ENCODE results near the gene OTOP1.
"Not testable (repeated sequence)": the region's sequence is repeated elsewhere in the genome, so short reads cannot be mapped to it uniquely, and the experiment has no call there.

Gene OTOP1

DNA sequence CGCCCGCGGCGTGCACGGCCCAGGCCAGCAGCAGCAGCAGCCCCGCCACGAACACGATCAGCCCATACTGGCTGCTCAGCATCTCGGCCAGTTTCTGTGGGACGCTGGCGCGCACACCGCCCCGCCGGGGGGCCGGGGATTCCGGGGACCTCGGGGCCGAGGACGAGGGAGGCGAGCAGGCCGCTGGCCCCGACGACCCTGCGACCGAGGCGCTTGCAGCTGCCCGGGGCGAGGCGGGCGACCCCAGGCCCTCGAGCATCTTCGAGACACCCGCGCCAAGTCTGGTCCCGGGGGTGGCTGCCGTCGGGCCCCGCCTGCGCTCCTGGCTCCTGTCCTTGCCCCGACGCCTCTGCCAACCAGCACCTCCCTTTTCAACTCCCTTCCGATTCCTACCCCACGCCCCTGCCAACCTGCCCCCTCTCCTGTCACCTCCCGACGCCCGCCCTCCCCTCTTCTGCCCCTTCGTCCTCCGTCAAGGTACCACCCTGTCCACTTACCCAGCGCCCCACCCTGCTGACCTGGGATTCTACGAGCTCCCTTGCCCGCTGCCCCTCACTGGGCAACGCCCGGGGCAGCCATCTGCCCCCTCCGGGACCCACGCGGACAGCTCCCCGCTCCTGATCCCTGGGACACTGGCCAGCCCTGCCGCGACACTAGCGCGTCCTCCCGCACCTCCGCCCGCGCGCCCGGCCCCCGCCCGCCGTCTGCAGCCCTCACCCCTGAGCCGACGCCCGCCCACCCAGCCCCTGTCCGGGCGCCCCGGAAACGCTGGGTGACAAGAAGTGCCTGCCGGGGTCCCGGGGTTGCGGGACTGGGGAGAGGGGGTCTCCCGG, at the start of gene OTOP1:
OTOP1 (minus strand) TSS at position 324 of the 833 bp plus-strand sequence; CDS start at position 259, 65 bp downstream.
- no peak for DNase-seq (ENCODE audit: low read depth, low spot score)

GRCh38 chr4:4274226-4274625, 47.5 kb upstream of the OTOP1 start:
- DNase-seq (ENCODE audit: low read depth, low spot score): no peak

DNA sequence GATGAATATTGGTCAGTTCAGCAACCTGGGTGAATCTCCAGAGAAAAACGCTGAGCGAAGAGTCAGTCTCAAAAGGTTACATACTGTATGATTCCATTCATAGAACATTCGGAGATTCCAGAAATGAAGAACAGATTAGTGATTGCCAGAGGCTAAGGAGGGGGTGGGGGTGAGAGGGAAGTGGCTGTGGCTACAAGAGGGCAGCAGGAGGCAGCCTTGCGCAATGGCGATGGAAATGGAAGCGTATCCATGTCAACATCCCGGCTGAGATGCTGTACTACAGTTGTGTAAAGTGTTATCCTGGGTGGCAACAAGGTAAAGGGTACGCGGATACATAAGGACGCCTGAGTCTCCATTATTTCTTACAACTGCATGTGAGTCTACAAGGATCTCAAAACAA, 45.2 kb upstream of the OTOP1 start:
- no peak for DNase-seq (ENCODE audit: low read depth, low spot score)

- no peak for DNase-seq (ENCODE audit: low read depth, low spot score)
Observed at GRCh38 chr4:4270529-4270928, 43.8 kb upstream of the OTOP1 start.

DNA sequence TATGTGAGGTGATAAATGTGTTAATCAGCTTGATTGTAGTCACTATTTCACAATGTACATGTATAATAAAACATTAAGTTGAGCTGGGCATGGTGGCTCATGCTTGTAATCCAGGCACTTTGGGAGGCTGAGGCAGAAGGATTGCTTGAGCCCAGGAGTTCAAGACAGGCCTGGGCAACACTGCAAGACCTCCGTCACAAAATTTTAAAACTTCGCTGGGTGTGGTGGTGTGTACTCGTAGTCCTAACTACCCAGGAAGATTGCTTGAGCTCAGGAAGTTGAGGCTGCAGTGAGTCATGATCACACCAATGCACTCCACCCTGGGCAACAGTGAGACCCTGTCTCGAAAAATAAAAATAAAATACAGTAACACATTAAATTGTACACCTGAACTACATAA, 43.1 kb upstream of the OTOP1 start:
- DNase-seq (ENCODE audit: low read depth, low spot score): no peak

DNA sequence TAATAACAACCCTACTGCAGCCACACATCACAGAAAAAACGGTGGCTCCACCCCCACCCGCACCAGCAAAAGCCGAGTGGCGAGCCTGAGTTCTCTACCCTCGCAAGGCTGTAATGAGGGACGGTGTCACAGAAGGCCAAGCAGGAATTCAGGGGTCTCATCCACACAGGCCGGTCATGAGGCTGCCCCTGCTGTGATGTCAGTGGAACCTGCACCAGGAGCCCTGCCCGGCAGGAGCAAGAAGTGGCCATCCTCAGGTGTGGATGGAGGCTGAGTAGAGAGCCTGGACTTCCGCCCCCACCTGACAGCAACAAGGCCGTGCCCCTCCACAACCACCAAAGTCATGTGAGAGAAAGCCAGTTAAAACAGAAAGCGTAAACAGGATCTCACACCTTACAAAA, 42.6 kb upstream of the OTOP1 start:
- no peak for DNase-seq (ENCODE audit: low read depth, low spot score)

- DNase-seq (ENCODE audit: low read depth, low spot score): no peak
Observed at GRCh38 chr4:4268776-4269175, 42.0 kb upstream of the OTOP1 start.

GRCh38 chr4:4267981-4268380, 41.3 kb upstream of the OTOP1 start:
- DNase-seq (ENCODE audit: low read depth, low spot score): no peak

GRCh38 chr4:4260185-4260751, 33.5 kb upstream of the OTOP1 start:
- DNase-seq (ENCODE audit: low read depth, low spot score): peak; percentile 20

GRCh38 chr4:4259484-4260100, 32.9 kb upstream of the OTOP1 start:
- DNase-seq (ENCODE audit: low read depth, low spot score): no peak

- not testable (repeated sequence) for DNase-seq (ENCODE audit: low read depth, low spot score)
Observed at GRCh38 chr4:4257705-4258104, 31.0 kb upstream of the OTOP1 start.

GRCh38 chr4:4256799-4257198, 30.1 kb upstream of the OTOP1 start:
- no peak for DNase-seq (ENCODE audit: low read depth, low spot score)

- no peak for DNase-seq (ENCODE audit: low read depth, low spot score)
Observed at GRCh38 chr4:4254666-4255065, 27.9 kb upstream of the OTOP1 start.

- DNase-seq (ENCODE audit: low read depth, low spot score): no peak
Observed at GRCh38 chr4:4254199-4254598, 27.5 kb upstream of the OTOP1 start.

- DNase-seq (ENCODE audit: low read depth, low spot score): no peak
Observed at GRCh38 chr4:4249866-4250265, 23.1 kb upstream of the OTOP1 start.

GRCh38 chr4:4249342-4249741, 22.6 kb upstream of the OTOP1 start:
- DNase-seq (ENCODE audit: low read depth, low spot score): not testable (repeated sequence)

GRCh38 chr4:4248885-4249203, 22.1 kb upstream of the OTOP1 start:
- no peak for DNase-seq (ENCODE audit: low read depth, low spot score)

- peak; percentile 77 for DNase-seq (ENCODE audit: low read depth, low spot score)
Observed at GRCh38 chr4:4248029-4248884, 21.5 kb upstream of the OTOP1 start, which contains the start of gene TMEM128. Gene TMEM128, minus strand, starts transcription at chr4:4248223. Its CDS starts 21 bp downstream, at chr4:4248202.

GRCh38 chr4:4247696-4248028, 20.9 kb upstream of the OTOP1 start:
- DNase-seq (ENCODE audit: low read depth, low spot score): no peak

DNA sequence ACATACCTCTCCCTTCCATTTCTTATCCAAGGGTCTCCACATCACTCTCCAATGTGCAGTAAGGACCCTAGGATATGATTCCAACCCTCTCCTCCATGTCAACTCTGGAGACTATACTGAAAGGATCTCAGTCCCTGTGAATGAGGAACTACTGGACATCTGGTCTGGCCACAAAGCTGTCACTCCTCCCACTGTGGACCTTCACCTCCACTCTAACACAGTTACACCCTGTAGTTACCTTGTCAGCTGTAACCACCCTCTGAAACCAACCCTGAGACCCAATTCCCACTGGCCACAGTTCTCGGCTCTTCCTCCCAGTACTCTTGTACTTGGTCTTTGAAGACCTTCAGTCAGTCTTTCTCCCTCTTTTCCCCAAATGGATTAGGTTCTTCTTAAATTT, 18.4 kb upstream of the OTOP1 start:
- no peak for DNase-seq (ENCODE audit: low read depth, low spot score)

DNA sequence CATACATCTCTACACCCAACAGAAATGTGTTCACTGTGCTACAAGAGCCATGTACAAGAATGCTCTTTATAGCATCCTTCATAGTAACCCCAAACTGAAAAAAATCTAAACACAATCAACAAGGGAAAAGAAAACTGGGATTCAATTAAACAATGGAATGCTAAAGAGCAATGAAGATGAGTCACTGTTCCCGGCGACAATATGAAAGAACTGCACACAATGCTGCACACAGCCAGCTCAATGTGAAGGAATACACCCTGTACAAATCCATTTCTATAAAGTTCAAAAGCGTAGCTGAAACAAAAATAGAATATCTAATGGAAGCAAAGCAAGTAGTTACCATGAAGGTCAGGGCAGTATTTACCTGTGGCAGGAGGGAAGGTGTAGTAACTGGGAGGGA, 12.8 kb upstream of the OTOP1 start:
- not testable (repeated sequence) for DNase-seq (ENCODE audit: low read depth, low spot score)

GRCh38 chr4:4233610-4234009, 6.9 kb upstream of the OTOP1 start:
- no peak for DNase-seq (ENCODE audit: low read depth, low spot score)
